Mammary epithelial cell (primary cell): Measurements from ENCODE around the gene PAK4.

Source experiments
- EZH2 ChIP-seq: IDR thresholded peaks from 2 replicates; pipeline ENCODE4 v1.6.1; 2012; ENCODE audit warnings: low read length, inconsistent platforms, borderline replicate concordance
- TF ChIP-seq, protein P1 (sequence below), 2 donors: IDR thresholded peaks in 1 of 2; conservative IDR thresholded peaks in 1 of 2; 2 replicates each; pipeline ENCODE4 v1.5.1; 2011 to 2012; ENCODE audit warnings: inconsistent platforms in 2 of 2, low read length in 2 of 2, mild to moderate bottlenecking in 2 of 2, control low read depth in 1 of 2, low read depth in 1 of 2; ENCODE audit not compliant: insufficient read depth in 1 of 2; ENCODE audit errors: extremely low read depth in 1 of 2

DNA sequence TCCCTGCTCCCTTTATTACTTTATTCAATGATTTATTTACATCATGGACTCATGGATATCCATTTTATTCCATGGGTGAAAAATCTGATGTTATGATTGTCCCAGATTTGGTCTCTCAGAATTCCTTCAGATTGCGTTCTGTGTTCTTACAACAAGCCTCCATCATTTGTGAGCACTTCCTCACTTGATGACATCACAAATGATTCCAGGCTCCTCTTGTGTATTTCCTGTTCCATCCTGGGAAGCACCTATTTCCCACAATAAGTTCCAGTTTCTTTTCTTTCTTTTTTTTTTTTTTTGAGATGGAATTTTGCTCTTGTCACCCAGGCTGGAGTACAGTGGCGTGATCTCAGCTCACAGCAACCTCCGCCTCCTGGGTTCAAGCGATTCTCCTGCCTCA lies 34.7 kb upstream of the PAK4 start:
- TF ChIP-seq, protein P1, sequence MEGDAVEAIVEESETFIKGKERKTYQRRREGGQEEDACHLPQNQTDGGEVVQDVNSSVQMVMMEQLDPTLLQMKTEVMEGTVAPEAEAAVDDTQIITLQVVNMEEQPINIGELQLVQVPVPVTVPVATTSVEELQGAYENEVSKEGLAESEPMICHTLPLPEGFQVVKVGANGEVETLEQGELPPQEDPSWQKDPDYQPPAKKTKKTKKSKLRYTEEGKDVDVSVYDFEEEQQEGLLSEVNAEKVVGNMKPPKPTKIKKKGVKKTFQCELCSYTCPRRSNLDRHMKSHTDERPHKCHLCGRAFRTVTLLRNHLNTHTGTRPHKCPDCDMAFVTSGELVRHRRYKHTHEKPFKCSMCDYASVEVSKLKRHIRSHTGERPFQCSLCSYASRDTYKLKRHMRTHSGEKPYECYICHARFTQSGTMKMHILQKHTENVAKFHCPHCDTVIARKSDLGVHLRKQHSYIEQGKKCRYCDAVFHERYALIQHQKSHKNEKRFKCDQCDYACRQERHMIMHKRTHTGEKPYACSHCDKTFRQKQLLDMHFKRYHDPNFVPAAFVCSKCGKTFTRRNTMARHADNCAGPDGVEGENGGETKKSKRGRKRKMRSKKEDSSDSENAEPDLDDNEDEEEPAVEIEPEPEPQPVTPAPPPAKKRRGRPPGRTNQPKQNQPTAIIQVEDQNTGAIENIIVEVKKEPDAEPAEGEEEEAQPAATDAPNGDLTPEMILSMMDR (conservative IDR thresholded peaks at IDR 0.05 in 1 of 2, IDR thresholded peaks at IDR 0.05 in 1 of 2; ENCODE audit: extremely low read depth in 1 of 2, insufficient read depth in 1 of 2, low read depth in 1 of 2, low read length in 2 of 2), result no peak
- no peak for TF ChIP-seq EZH2
